HG03571 (cell line): ENCODE measurements around the gene CYTH3.

ENCODE experiments used
- ATAC-seq: cut with Tn5 transposase; IDR thresholded peaks from one replicate; pipeline ENCODE4 v1.9.1; 2021; ENCODE audit not compliant: unreplicated experiment

CYTH3 gene

DNA sequence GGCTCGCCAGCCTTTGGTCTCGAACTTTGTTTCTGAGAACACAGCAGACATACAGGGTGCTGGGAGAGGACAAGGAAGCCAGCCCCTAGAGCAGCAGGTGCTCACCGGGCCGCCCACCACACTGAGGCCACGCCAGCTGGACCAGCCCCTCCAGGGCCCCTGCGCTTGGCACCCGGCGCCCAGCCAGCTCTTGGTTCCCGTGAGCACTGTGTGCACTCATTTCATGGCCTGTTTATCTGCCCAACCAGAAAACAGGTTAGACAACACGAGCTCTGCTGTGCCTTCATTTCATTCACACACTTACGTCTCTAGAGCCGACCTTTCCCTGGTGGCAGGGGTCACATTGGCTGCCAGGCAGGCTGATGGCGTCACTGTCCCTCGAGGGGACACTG is 104.0 kb downstream of the CYTH3 start:
- ATAC-seq: no peak

DNA sequence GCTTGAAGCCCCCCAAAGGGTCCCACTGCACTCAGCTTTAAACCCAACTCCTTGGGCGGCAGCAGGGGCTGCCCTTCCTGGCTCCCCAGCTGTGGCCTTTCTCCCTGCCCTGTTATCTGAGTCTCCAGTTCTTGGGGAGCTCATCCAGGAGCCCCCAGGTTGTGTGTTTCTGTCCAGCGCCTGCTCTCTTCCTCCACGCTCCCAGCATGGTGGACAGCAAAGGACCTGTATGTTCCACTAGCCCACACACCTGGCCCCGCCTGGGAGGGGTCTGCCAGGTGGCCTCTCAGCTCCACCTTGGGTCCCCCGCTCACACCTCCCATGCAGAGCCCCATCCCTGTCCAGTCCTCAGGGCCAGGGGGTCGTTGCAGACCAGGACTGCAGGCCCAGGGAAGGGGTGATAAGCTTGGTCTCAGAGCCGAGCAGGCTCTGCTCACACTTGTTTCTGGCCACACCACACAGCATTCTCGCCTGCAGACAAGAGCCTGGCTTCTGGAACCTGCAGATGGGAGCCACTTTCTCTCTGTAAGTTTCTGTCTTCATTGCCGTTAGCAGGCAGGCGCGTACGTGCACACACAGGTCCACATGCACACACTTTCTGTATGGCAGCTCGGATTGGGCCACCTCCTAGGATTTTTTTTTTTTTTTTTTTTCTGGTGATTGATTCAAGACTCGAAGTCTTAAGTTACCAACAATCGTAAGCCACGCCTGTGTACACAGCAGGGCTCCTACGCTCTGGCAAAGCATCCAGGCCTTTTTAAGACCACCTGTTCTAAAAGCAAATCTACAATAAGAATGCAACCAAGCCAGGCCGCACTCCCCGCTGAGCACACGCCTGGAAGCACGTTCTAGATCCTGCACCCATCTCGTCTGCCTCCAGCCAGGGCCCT is 104.6 kb downstream of the CYTH3 start:
- no peak for ATAC-seq

DNA sequence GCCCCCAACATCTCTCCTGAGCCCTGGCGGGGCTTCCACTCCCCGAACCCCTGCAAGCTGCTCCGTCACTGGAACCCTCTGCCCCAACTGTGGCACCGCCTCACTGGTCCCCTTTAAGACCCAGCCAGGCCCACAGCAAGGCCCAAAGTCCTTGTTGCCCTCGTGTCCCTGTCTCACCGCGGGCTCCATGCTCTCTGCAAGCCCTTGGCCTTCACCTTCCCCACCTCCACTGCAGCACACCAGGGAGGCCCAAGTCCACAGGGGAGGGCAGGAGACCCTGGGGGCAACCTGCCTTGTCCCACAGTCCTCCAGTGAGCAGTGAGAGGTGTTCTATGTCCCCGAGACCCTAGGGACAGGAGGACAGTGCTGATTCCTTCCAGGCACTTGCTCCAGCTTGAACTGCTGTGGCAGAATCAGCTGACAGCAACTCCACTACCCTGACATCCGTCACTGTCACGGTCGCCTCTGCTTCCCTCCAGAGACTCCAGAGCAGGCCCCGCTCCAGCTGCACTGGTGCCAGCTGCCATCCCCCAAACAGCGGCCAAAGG is 105.3 kb downstream of the CYTH3 start:
- no peak for ATAC-seq

DNA sequence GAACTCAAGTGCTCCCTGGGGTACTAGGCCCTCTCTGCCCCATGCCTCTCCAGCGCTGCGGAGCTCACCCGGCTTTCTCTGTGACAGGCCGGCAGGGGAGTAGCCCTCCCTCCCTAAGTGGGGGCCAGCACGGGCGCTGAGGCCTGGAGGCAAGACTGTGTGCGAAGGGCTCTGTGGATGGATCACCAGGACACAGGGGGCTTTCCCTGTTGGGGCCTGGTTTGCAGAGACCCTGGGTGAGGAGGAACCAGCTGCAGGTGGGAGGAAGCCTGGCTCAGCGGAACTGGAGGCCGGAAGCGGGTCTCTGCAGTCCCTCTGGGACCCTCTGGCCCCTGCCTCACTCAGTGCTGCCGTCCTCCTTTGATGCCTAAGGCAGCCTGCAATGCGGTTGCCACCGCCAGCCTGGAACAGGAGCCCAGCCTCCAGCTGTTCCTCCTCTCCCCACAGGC is 106.0 kb downstream of the CYTH3 start:
- ATAC-seq: no peak

DNA sequence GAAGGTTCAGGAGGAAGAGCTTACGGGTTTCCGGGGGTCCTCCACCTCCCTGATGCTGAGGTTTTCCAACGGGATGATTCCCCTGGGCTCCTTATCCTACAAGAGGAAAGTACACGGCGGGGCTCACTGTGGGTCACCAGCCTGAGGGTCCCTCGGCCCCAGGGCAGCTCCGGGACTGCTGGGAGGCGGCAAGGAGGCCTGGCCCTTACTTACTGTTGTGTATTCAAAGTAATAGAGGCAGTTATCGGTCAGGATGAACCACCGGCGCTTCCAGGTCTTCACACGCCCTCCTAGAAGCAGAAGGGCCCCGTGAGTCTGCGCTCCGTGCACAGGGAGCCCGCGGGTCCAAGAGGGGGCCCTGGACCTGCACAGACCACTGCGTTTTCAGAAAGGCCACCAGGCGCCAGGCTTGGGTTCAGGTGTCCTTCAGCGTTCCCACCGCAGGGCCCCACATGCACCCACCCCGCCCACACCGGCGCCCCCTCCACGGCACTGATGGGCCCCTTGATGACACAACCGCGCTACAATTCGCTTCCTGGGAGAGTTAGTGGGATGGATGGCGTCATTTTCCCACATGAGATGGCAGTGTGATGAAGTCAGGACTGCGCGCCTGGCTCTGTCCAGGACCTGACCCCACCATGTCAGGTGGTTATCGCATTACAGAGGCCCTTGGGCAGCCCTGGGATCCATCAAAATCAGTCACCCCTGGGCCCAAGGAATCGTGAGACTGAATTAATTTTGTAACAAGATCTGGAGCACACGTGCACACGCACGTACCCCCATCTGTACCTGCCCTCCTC is 106.7 kb downstream of the CYTH3 start:
- no peak for ATAC-seq

DNA sequence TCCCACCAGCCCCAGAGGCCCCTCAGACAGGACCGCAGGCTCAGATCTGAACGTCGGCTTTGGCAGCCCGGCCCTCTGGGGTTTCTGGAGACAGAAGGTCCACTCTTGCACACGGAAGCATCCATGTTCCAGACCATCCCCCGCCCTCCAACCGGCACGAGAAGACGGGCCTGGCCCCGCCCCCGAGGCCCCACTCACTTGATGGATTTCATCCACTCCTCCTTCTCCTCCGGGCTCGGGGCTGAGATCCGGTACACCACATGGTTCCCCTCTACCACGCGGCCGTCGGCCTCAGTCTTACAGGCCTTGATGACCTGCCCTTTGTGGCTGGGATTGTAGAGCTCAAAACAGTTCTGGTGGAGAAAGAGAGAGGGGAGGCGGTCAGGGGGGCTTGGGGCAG is 107.3 kb downstream of the CYTH3 start:
- no peak for ATAC-seq

DNA sequence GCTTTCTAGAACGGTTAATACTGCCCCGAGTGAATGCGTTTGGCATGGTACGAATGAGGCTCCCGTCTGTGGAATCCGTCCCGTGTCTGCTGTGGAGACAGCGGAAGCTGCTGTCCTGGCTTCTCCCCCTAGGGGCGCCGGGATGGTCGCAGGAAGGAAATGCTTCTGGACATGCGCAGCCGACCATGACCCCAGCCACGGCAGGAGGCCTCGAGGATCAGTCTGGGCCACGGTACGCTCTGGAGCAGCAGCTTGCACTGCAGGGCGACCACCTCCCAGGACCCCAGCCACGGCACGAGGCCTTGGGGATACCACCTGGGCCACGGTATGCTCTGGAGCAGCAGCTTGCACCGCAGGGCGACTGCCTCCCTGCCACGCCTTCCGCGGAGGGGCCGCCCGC is 107.9 kb downstream of the CYTH3 start:
- ATAC-seq: no peak

DNA sequence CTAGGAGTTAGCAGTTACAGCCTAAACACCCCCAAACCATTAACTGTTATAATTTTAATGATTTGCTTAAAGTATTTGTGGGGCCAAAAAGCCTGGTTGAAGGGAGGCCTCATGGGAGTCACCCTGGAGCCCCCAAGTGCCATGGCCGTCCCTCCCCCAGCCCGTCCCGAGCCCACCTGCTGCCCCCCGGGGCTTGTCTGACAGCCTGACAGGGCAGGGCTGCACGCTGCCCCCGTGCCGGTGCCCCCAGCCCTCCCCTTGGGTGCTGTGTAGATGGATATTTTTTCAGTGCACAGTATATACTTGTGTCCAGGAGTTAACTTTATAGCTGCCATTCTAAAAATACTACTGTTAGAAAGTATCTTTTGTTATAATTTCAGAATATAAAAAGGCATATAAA is 108.4 kb downstream of the CYTH3 start:
- ATAC-seq: no peak

DNA sequence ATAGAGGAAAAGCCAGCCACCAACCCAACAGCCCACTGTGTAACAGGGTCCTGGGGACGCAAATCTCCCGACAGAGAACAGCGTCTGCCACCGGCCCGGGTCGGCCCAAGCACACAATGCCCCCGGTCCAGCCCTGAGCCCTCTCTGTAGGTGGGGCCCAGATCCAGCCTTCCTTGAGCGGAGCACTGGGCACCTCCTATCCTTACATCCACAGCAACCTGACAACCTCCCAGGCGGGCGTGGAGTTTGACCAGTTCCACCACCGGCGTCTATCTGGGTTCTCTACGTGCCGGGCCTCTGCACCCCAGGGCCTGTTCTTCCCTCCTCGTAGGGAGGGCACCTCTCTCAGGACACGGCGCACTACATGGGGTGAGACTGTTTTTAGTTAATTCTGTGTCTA is 109.0 kb downstream of the CYTH3 start:
- ATAC-seq: no peak

DNA sequence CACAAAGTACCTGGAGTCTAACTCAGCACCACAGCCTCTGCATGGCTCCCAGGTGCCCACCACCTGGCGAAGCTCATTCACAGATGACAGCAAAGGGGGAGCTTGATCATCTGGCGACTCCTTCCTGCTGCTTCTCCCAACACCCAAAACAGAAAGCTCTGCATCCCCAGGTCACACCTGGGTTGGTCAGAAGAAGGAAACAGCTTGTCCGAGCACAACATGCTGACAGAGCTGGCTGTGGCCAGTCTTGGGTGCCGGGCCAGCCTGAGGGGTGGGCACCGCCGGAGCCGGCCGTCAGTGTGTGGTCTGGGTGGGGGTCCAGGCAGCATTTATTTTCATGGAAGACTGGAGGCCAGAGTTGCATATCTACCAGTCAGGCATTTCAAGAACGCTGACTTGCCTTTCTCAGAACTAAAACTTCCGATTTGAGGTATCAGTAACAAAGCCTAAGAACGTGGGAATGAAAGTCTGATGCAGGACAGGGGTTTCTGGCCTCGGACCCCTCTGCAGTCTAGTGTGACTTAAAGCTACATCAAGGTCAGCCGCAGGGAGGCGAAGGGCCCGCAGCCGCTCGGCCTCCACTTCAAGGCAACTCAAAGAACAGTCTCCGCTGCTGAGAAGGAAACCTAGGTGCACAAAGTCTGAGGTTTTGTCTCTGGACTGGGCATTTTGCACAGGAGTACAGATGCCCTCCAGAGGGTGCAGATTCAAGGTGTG is 109.6 kb downstream of the CYTH3 start:
- no peak for ATAC-seq

DNA sequence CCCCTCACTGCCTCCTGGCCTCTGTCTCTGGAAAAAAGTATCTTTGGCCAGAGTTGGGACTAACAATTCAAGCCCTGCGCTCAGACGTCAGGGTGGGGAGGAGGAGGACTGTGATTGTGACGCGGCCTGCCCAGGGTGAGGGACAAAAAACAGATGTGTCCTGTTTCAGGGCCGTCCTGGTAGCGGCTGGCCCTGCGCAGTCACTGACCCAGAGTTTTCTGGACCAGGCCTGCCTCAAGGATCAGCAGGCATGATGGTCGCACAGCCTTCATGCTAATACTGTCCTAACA is 110.1 kb downstream of the CYTH3 start:
- no peak for ATAC-seq

DNA sequence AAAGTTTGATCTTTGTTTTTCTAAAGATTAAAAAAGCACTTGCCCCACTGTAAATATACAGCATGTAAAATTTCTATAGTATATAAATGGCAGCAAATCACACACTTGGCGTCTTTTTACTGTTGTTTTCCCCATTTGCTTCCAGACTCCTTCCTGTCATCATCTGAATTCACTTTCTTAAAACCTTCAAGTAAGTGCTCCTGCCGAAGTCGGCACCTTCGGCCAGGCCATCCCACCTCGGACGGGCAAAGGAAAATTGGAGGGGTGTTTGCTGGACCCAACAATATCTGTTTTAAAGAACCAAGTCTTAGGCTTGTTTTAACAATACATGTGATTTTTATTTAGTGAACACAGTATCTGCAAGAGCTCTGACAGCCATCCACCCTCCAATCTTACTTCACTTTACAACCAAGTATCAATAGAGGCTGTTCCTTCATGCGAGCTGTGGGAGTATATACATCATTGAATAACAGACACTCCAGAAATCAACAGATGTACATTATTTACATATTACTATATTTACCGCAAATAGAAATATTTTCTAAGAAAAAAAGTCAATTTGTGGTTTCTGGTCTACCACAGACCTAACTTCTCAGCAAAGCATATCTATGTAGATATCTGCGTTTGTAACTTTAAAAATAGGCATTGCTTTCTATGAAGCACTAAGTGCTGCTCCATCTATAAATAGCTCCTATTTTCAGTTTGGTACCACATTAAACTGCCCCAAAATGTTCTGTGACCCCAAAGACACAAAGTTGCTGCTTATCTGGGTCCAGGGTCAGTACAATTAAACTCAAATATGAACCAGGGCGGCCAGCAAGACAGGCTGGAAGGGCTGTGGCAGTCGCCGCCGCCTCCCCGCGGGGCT is 110.7 kb downstream of the CYTH3 start:
- no peak for ATAC-seq

DNA sequence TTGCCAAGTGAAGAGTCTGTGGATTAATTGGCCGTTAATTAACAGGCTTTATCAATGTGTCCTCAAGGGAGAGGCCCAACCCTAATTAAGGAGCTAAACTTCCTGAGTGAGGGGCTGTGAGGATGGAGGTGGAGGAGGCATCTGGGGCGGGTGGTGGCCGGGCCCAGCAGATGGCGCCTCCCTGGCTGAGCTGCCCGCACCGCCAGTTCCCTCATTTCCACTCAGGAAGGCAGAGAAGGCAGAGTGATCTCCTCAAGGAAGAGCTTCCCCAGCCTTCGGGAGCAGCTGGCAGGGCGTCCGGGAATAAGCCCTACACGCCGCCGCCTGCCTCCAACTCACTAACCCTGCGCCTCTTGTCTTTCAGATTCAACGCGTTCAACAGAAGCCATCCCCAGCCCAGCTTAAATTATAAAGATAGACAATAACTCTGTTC is 112.2 kb downstream of the CYTH3 start:
- ATAC-seq: no peak

DNA sequence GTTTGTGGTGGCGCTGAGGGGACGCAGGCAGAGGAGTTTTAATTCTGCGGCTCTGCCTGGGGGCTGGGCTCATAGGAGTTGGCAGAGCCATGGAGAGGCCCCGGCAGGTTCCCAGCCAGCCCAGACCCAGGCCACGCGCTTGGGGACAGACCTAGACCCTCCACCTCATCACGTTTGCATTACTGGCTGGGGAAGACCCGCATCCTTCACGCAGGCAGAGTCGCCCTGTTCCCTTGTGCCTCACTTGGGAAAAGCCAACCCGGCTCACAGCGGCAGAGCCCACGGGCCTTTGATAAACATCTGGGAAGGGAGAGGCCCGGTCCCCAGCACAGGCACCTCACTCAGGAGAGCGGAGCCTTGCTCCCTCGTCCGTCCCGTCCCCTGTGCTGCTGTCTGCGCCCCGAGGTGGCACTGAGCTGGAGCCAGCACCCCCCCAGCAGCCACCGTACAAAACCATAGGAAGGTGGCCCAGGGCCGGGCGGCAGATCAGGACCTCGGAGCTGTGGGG is 112.8 kb downstream of the CYTH3 start:
- ATAC-seq: no peak

DNA sequence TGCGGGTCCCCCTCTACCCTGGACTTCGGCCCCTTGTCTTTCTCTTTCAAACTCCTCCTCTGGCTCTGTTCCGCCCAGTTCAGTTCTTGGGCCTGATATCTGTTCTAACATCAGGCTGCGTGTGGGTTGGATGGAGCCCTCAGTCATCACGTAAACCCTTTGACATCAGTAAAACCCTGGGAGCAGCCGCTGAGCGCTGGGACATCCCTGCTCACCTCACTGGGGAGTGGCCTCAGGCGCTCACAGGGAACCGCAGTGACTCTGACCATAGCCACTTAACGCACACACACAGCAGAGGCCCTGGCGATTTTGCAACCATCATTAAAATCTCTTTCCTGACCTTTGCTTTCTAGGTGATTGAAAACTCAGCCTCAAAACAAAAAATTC is 113.3 kb downstream of the CYTH3 start:
- no peak for ATAC-seq

DNA sequence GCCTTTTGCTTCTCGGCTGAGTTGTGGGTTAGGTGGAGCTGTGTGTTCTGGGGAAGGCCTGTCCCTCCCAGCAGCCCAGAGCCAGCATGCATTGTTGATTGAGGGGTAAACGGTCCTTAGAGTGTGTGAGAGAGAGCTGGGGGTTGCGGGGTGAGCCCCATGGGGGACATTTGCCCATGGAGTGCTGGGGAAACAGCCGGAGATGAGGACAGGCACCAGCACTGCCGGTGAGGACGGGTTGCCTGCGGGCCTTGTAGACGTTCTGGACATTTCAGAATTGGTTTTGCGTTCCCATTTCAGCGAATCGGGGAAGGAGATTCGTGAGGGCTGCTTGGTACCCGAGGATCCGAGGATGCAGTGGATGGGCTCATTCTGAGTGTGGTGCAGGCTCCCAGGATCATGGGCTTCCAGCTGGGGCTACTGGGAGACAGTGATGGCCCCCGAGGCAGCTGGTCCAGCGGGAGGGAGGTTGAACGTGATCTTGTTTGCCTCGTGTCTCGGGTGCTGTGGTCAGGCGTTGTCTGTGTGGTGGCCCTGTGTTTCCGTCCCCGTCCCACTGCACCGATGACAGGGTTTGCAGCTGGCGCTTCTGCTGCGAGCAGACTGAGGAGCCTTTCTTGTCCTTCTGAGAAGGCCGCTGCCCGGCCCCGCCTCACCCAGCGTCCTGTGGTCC is 113.9 kb downstream of the CYTH3 start:
- ATAC-seq: no peak

DNA sequence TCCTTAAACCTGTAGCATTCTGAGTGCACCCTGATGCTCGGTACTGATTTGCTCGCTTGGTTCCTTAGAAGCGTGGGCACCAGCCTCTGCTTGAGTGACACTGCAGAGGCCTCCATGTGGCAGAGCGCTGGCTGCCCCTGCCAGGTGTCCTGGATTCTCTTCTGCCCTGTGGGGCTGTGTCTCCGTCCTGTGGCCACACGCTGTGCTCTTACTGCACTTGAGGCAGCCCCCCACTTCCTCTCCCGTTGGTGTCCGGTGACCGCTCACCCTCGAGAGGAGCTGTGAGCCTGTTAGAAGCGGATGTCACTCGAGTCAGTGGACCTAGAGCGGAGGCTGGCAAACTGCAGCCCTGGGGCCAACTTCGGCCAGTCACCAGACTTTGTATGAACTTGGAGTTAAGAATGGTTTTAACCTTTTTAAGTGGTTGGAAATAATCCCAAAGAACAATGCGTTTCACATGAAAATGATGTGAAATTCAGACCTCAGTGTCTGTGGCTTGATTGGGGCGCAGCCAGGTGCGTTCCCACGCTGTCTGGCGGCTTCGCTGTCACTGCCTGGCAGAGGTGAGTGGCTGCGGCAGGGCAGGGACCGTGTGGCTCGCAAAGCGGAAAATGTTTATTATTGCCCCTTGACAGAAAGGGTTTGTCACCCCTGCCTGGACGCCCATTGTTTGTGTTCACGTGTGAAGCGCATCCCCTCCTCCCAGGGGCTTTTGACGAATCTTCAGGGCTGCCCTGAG is 114.6 kb downstream of the CYTH3 start:
- ATAC-seq: no peak

DNA sequence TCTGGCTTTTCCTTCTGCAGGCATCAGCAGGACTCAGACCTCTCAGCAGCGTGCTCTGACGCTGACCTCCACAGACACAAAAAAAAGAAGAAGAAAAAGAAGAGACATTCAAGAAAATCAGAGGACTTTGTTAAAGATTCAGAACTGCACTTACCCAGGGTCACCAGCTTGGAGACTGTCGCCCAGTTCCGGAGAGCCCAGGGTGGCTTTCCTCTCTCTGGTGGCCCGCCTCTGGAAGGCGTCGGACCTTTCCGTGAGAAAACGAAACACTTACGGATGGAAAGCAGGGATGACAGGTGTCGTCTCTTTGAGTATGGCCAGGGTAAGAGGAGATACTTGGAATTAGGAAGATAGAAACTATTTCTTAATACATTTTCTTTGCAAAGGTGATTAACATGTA is 115.7 kb downstream of the CYTH3 start:
- no peak for ATAC-seq

DNA sequence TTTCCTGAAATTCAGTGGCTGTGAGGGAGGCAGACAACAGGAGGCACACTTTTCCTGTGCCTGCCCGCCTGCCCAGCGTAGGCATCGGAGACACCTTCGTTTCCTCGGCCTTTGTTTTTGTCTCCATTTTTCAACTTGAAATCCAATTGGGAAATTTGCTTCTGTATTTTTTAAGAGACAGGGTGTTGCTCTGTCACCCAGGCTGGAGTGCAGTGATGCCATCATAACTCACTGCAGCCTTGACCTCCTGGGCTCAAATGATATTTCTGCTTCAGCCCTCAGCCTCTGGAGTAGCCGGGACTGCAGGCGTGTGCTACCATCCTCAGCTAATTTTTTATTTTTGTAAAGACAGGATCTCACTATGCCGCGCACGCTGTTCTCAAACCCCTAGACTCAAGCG is 116.8 kb downstream of the CYTH3 start:
- no peak for ATAC-seq
